Spleen (tissue), 11 donors: ENCODE measurements around the gene ARHGAP24. TPM values are rescaled to one million over a fixed set of nuclear protein-coding genes. Genes with fewer than 3 reads are reported as not detected.

Source experiments
- DNase-seq: peaks from one replicate; pipeline ENCODE4 v3.0.0-alpha.2; 2020
- H3K27ac ChIP-seq, 8 donors: fragments of 200-600 bp; sonication (generic) in 7 of 8; 1 replicate in 4 of 8; 2 replicates in 4 of 8; pipeline versions ENCODE4 v1.5.0 to v1.8.0; 2016 to 2021; ENCODE audit warnings: inconsistent platforms in 4 of 8, mild to moderate bottlenecking in 4 of 8, moderate library complexity in 1 of 8
- H3K27me3 ChIP-seq, 7 donors: fragments of 200-600 bp; sonication (generic) in 6 of 7; replicated peaks in 1 of 7; 1 replicate in 4 of 7; 2 replicates in 3 of 7; pipeline versions ENCODE4 v1.5.0 to v1.8.0; 2016 to 2021; ENCODE audit warnings: inconsistent platforms in 3 of 7, mild to moderate bottlenecking in 1 of 7
- H3K36me3 ChIP-seq, 6 donors: fragments of 200-600 bp; sonication (generic) in 5 of 6; 1 replicate in 4 of 6; 2 replicates in 2 of 6; pipeline versions ENCODE4 v1.5.0 to v1.8.0; 2016 to 2021; ENCODE audit warnings: inconsistent platforms in 2 of 6
- H3K4me1 ChIP-seq, 6 donors: fragments of 200-600 bp; sonication (generic) in 5 of 6; 1 replicate in 3 of 6; 2 replicates in 3 of 6; pipeline versions ENCODE4 v1.5.0 to v1.8.0; 2016 to 2021; ENCODE audit warnings: inconsistent platforms in 3 of 6
- H3K4me3 ChIP-seq, 8 donors: fragments of 200-600 bp; sonication (generic) in 7 of 8; 1 replicate in 4 of 8; 2 replicates in 4 of 8; pipeline versions ENCODE4 v1.5.0 to v1.8.0; 2016 to 2021; ENCODE audit warnings: inconsistent platforms in 4 of 8, mild to moderate bottlenecking in 4 of 8, moderate library complexity in 2 of 8
- H3K9me3 ChIP-seq, 8 donors: fragments of 200-600 bp; sonication (generic) in 7 of 8; 1 replicate in 4 of 8; 2 replicates in 4 of 8; pipeline versions ENCODE4 v1.5.0 to v1.8.0; 2016 to 2021; ENCODE audit warnings: inconsistent platforms in 4 of 8
- CTCF ChIP-seq, 11 experiments: fragments of 200-600 bp in 7 of 11; fragments of 450-650 bp in 4 of 11; sonication (generic) in 4 of 11; IDR thresholded peaks in 8 of 11; conservative IDR thresholded peaks in 3 of 11; 1 replicate in 7 of 11; 2 replicates in 4 of 11; pipeline versions ENCODE4 v1.4.0 to v1.8.0; 2016 to 2021; ENCODE audit warnings: antibody characterized with exemption in 11 of 11, inconsistent platforms in 4 of 11, mild to moderate bottlenecking in 1 of 11
- POLR2A ChIP-seq, 3 donors: fragments of 450-650 bp; IDR thresholded peaks; one replicate each; pipeline ENCODE4 v1.5.1; 2017; ENCODE audit warnings: antibody characterized with exemption in 3 of 3, mild to moderate bottlenecking in 1 of 3
- POLR2AphosphoS5 ChIP-seq, 3 donors: sonication (generic); formaldehyde crosslinking; IDR thresholded peaks; one replicate each; pipeline ENCODE4 v1.5.1; 2017; ENCODE audit warnings: antibody characterized with exemption in 3 of 3
- WGBS, 5 donors: extraction: QIAGEN DNeasy Blood & Tissue Kit in 3 of 5; methylation state at CpG; one replicate each; pipeline versions ENCODE4 v1.1.5 to v1.1.7; 2013 to 2018; 5-methylcytosine and 5-hydroxymethylcytosine counted together
- intact Hi-C: fragments of 100-400 bp; cut with DNase I; formaldehyde crosslinking; loops from one replicate; pipeline ENCODE4 v1.15.0; 2023; ENCODE audit warnings: low total_unique reads
- polyA plus RNA-seq, 3 donors: library from polyadenylated mRNA; stranded (reverse); fragments of 200-250 nt; gene quantifications; one replicate each; pipeline ENCODE4 v1.2.1, GENCODE V29; 2013
- total RNA-seq, 7 donors: library from RNA; depleted of rRNA in 3 of 7; stranded (reverse); fragments of >200 nt in 3 of 7; fragmentation: NEBNext Ultra II Directional in 4 of 7; extraction: Animal tissue kit (Norgen Biotek cat#: 25700) in 4 of 7; gene quantifications; one replicate each; pipeline versions ENCODE4 v1.1.0 to v1.2.1, GENCODE V29; 2016 to 2021
- donor health status: healthy with polysubstance abuse.
- donor health status: DM: no; HTN: no; CAD: no; lungs with moderate emphysema.
- donor health status: DM: no; HTN: no; CAD: no.
- donor health status: Bipolar disorder and iron deficiency.
- donor health status: healthy.
- donor health status: DM: no; HTN: no; CAD: no.
- donor health status: DM: yes; HTN: yes; CAD: no.

Gene ARHGAP24
- total and polyA plus RNA-seq, 10 donors = 23.1 to 199 (median 130) TPM

- 96 to 100% (median 100%) methylated on average over 1 of the region's 1 CpG for WGBS, 5 donors
- TF ChIP-seq POLR2A (IDR thresholded peaks at IDR 0.05) (no peak), CTCF (IDR thresholded peaks at IDR 0.05 in 8 of 11, conservative IDR thresholded peaks at IDR 0.05 in 3 of 11) (no peak), POLR2AphosphoS5 (IDR thresholded peaks at IDR 0.05) (no peak)
- Histone ChIP-seq H3K4me3 (no peak overlapping the region), H3K36me3 (peaks cover 0 to 53% (median 2%) of the 10 kb centered on the region in 6 donors), H3K9me3 (no peaks in the 10 kb centered on the region), H3K27ac (no peak overlapping the region), H3K27me3 (no peaks in the 10 kb centered on the region), H3K4me1 (peaks cover 0 to 35% (median 0%) of the 10 kb centered on the region in 6 donors)
- no peak for DNase-seq
- intact Hi-C loops = no loop called here
Measured at GRCh38 chr4:85573270-85573669, 98.3 kb downstream of the ARHGAP24 start.

GRCh38 chr4:85577307-85577706 lies 102.4 kb downstream of the ARHGAP24 start:
- no peak for DNase-seq
- no peaks in the 10 kb centered on the region for H3K27me3 ChIP-seq

GRCh38 chr4:85579942-85580341 lies 105.0 kb downstream of the ARHGAP24 start:
- no peak for DNase-seq
- Histone ChIP-seq H3K9me3 (peaks cover 0 to 5% (median 0%) of the 10 kb centered on the region in 8 donors), H3K27me3 (no peaks in the 10 kb centered on the region), H3K27ac (no peak overlapping the region), H3K4me1 (peaks cover 0 to 6% (median 0%) of the 10 kb centered on the region in 6 donors), H3K36me3 (peaks cover 0 to 27% (median 0%) of the 10 kb centered on the region in 6 donors), H3K4me3 (no peak overlapping the region)
- 77 to 95% (median 86%) methylated on average over 2 of the region's 2 CpGs for WGBS, 5 donors
- intact Hi-C loops = no loop called here
- no peak for TF ChIP-seq CTCF (IDR thresholded peaks at IDR 0.05 in 8 of 11, conservative IDR thresholded peaks at IDR 0.05 in 3 of 11)
- no peak for TF ChIP-seq POLR2A (IDR thresholded peaks at IDR 0.05)
- no peak for TF ChIP-seq POLR2AphosphoS5 (IDR thresholded peaks at IDR 0.05)

More at GRCh38 chr4:85577307-85577706, 102.4 kb downstream of the ARHGAP24 start:
- intact Hi-C loops = no loop called here
- Histone ChIP-seq H3K27ac (no peak overlapping the region), H3K4me3 (no peak overlapping the region), H3K4me1 (peaks cover 0 to under 1% (median 0%) of the 10 kb centered on the region in 6 donors), H3K36me3 (peaks cover 0 to 42% (median 2%) of the 10 kb centered on the region in 6 donors), H3K9me3 (no peaks in the 10 kb centered on the region)
- TF ChIP-seq CTCF (IDR thresholded peaks at IDR 0.05 in 8 of 11, conservative IDR thresholded peaks at IDR 0.05 in 3 of 11) (no peak), POLR2AphosphoS5 (IDR thresholded peaks at IDR 0.05) (no peak), POLR2A (IDR thresholded peaks at IDR 0.05) (no peak)
- 73 to 75% (median 74%) methylated on average over 4 of the region's 4 CpGs for whole genome bisulfite sequencing, 5 donors

- intact Hi-C loops = no loop called here
- Histone ChIP-seq H3K27ac (no peak overlapping the region), H3K4me1 (peaks cover 0 to 6% (median 0%) of the 10 kb centered on the region in 6 donors), H3K36me3 (peaks cover 0 to 26% (median 0%) of the 10 kb centered on the region in 6 donors), H3K4me3 (no peak overlapping the region), H3K9me3 (peaks cover 0 to 10% (median 0%) of the 10 kb centered on the region in 8 donors), H3K27me3 (no peaks in the 10 kb centered on the region)
- TF ChIP-seq POLR2AphosphoS5 (IDR thresholded peaks at IDR 0.05) (no peak), POLR2A (IDR thresholded peaks at IDR 0.05) (no peak), CTCF (IDR thresholded peaks at IDR 0.05 in 8 of 11, conservative IDR thresholded peaks at IDR 0.05 in 3 of 11) (no peak)
- 91 to 97% (median 95%) methylated on average over 5 of the region's 5 CpGs for WGBS, 5 donors
- no peak for DNase-seq
Measured at GRCh38 chr4:85580489-85580888, 105.5 kb downstream of the ARHGAP24 start.
